H1 (cell line): ENCODE data around the gene ARMH4. TPM values are rescaled to one million over a fixed set of nuclear protein-coding genes. Genes with fewer than 3 reads are reported as not detected.

Experiments used
- EGR1 ChIP-seq: IDR thresholded peaks from 2 replicates; pipeline ENCODE4 v1.6.1; 2011; ENCODE audit warnings: low read depth, low read length, borderline replicate concordance
- EZH2 ChIP-seq: fragments of 200-600 bp; sonication (generic); IDR thresholded peaks from 2 replicates; pipeline ENCODE4 v1.7.1; 2012; ENCODE audit warnings: low read depth, mild to moderate bottlenecking, moderate library complexity, low read length, inconsistent platforms; ENCODE audit not compliant: severe bottlenecking
- HDAC6 ChIP-seq: IDR thresholded peaks from one replicate; pipeline ENCODE4 v1.7.1; 2012; ENCODE audit warnings: low read depth, mild to moderate bottlenecking, inconsistent platforms, low read length, moderate library complexity
- KDM5A ChIP-seq: fragments of 200-600 bp; IDR thresholded peaks from 2 replicates; pipeline ENCODE4 v1.7.1; 2012; ENCODE audit warnings: mild to moderate bottlenecking, low read length, inconsistent platforms, mixed read lengths
- POU5F1 ChIP-seq: IDR thresholded peaks from 2 replicates; pipeline ENCODE4 v1.6.1; 2011; ENCODE audit warnings: low read depth, mild to moderate bottlenecking, low read length, moderate library complexity
- RBBP5 ChIP-seq: IDR thresholded peaks from 2 replicates; pipeline ENCODE4 v1.7.1; 2012; ENCODE audit warnings: low read depth, mild to moderate bottlenecking, inconsistent platforms, low read length, moderate library complexity, borderline replicate concordance
- RNF2 ChIP-seq: fragments of 200-900, 300-1000 bp; sonication (generic); IDR thresholded peaks from 2 replicates; pipeline ENCODE4 v1.7.1; 2016; ENCODE audit warnings: borderline replicate concordance, low read depth, mild to moderate bottlenecking, antibody characterized with exemption, low read length; ENCODE audit not compliant: poor library complexity, severe bottlenecking; ENCODE audit errors: missing control alignments
- SP1 ChIP-seq: IDR thresholded peaks from 2 replicates; pipeline ENCODE4 v1.6.1; 2011; ENCODE audit warnings: low read depth, low read length
- TAF1 ChIP-seq: IDR thresholded peaks from 2 replicates; pipeline ENCODE4 v1.6.1; 2011; ENCODE audit warnings: mild to moderate bottlenecking, low read depth, low read length
- polyA plus RNA-seq, 7 experiments: library from polyadenylated mRNA; depleted of rRNA in 3 of 7; stranded (reverse) in 5 of 7; unstranded in 2 of 7; fragments of >200 nt in 5 of 7; fragments of 200-250 nt in 2 of 7; gene quantifications; 1 replicate in 5 of 7; 2 replicates in 1 of 7; 4 replicates in 1 of 7; pipeline versions ENCODE4 v1.2.1 to v1.2.3, GENCODE V29; 2011 to 2013; ENCODE audit warnings: missing spikeins in 2 of 7, mixed read lengths in 2 of 7
- total RNA-seq: library from RNA; stranded (reverse); fragmentation: NEBNext Ultra II Directional; extraction: Animal tissue kit (Norgen Biotek cat#: 25700); gene quantifications from 2 replicates; pipeline ENCODE4 v1.2.1, GENCODE V29; 2021
- TF ChIP-seq, protein P1 (sequence below): IDR thresholded peaks from 2 replicates; pipeline ENCODE4 v1.6.1; 2012; ENCODE audit warnings: low read length, inconsistent platforms

Gene ARMH4
- total and polyA plus RNA-seq, 2 of the 8 experiments (the other 6 are each of a cell fraction or from before 2014, with no cell fraction given), result 7.1 to 25.4 TPM

- TF ChIP-seq, protein P1, sequence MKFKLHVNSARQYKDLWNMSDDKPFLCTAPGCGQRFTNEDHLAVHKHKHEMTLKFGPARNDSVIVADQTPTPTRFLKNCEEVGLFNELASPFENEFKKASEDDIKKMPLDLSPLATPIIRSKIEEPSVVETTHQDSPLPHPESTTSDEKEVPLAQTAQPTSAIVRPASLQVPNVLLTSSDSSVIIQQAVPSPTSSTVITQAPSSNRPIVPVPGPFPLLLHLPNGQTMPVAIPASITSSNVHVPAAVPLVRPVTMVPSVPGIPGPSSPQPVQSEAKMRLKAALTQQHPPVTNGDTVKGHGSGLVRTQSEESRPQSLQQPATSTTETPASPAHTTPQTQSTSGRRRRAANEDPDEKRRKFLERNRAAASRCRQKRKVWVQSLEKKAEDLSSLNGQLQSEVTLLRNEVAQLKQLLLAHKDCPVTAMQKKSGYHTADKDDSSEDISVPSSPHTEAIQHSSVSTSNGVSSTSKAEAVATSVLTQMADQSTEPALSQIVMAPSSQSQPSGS, result no peak
- no peak for TF ChIP-seq EZH2
- no peak for TF ChIP-seq EGR1
- no peak for TF ChIP-seq TAF1
- no peak for TF ChIP-seq RNF2
- no peak for TF ChIP-seq HDAC6
- no peak for TF ChIP-seq POU5F1
- TF ChIP-seq SP1, result no peak
- no peak for TF ChIP-seq RBBP5
- TF ChIP-seq KDM5A, result no peak
Observed at GRCh38 chr14:58077621-58078020, 74.4 kb downstream of the ARMH4 start (continued).
